HepG2 (cell line): ENCODE data around the gene CPNE8.

ENCODE experiments used
- GLI4 ChIP-seq: sonication (generic); formaldehyde crosslinking; IDR thresholded peaks from 2 replicates; pipeline ENCODE4 v1.5.1; 2020; ENCODE audit warnings: missing genetic modification reagents, mild to moderate bottlenecking, moderate library complexity, borderline replicate concordance
- NONO ChIP-seq, 2 experiments: fragments of 450-650 bp in 1 of 2; sonication (generic) in 1 of 2; formaldehyde crosslinking in 1 of 2; IDR thresholded peaks in 1 of 2; conservative IDR thresholded peaks in 1 of 2; 2 replicates each; pipeline versions ENCODE4 v1.6.1 to v1.8.0; 2017 to 2022; ENCODE audit warnings: mild to moderate bottlenecking in 1 of 2, missing genetic modification reagents in 1 of 2, moderate library complexity in 1 of 2
- USF2 ChIP-seq, 2 experiments: sonication (generic) in 1 of 2; formaldehyde crosslinking in 1 of 2; IDR thresholded peaks; 2 replicates each; pipeline versions ENCODE4 v1.5.1 to v1.6.1; 2011 to 2020; ENCODE audit warnings: borderline replicate concordance in 1 of 2, low read depth in 1 of 2, low read length in 1 of 2, mild to moderate bottlenecking in 1 of 2, missing genetic modification reagents in 1 of 2, moderate library complexity in 1 of 2
- ZFY ChIP-seq: sonication (generic); formaldehyde crosslinking; IDR thresholded peaks from 2 replicates; pipeline ENCODE4 v1.4.0; 2020; ENCODE audit warnings: missing genetic modification reagents
- ZNF274 ChIP-seq: sonication (generic); formaldehyde crosslinking; IDR thresholded peaks from 2 replicates; pipeline ENCODE4 v1.5.1; 2020; ENCODE audit warnings: mild to moderate bottlenecking, missing genetic modification reagents

DNA sequence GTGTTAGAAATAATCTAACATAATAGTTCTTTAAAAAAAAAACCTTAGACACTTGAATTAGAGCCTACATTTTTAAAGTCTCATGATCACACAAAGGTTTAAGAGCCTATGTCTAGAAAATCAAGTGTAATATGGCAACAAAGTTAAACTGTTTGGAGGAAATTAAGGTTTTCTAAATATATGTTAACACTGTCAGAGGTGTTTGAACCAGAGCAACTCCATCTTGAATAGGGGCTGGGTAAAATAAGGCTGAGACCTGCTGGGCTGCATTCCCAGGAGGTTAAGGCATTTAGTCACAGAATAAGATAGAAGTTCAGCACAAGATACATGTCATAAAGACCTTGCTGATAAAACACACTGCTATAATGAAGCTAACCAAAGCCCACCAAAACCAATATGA lies 12.4 kb downstream of the CPNE8 start:
- TF ChIP-seq GLI4 (CRISPR knock-in tag) (no peak), NONO (IDR thresholded peaks at IDR 0.05) (no peak), NONO (CRISPR knock-in tag; conservative IDR thresholded peaks at IDR 0.05) (no peak), ZNF274 (CRISPR knock-in tag) (no peak), USF2 (IDR thresholded peaks at IDR 0.05; ENCODE audit: low read depth, low read length) (no peak), USF2 (CRISPR knock-in tag; IDR thresholded peaks at IDR 0.05; ENCODE audit: borderline replicate concordance) (no peak), ZFY (CRISPR knock-in tag) (no peak)
